CD8-positive, alpha-beta memory T cell (primary cell): Measurements from ENCODE around the gene SNRNP27. TPM values are rescaled to one million over a fixed set of nuclear protein-coding genes. Genes with fewer than 3 reads are reported as not detected.
A peak's percentile ranks its signal among the peaks of the same experiment; 100 is the strongest.

Experiments
- CTCF ChIA-PET: fragments of 350-600 bp; sonication (Branson Sonifier 250); formaldehyde crosslinking; loops from one replicate; lab custom pipeline; 2021; ENCODE audit warnings: antibody characterized with exemption; lab: Charles Lee
- POLR2A ChIA-PET: fragments of 350-600 bp; sonication (Branson Sonifier 250); formaldehyde crosslinking; loops from one replicate; lab custom pipeline; 2021; ENCODE audit warnings: antibody characterized with exemption; lab: Charles Lee
- DNase-seq, 5 donors: peaks; one replicate each; pipeline versions ENCODE4 v3.0.0 to v3.0.0-alpha.2; 2020 to 2022; ENCODE audit warnings: mixed read lengths in 1 of 5
- H3K27ac ChIP-seq: one replicate; pipeline ENCODE4 v1.7.0; 2013; ENCODE audit warnings: low read depth, mild to moderate bottlenecking, low read length, moderate library complexity
- H3K27me3 ChIP-seq: 2 replicates; pipeline ENCODE4 v1.7.0; 2013; ENCODE audit warnings: low read length, mild to moderate bottlenecking; ENCODE audit not compliant: insufficient read depth, poor library complexity, severe bottlenecking
- H3K36me3 ChIP-seq: 2 replicates; pipeline ENCODE4 v1.7.0; 2013; ENCODE audit warnings: mild to moderate bottlenecking, low read length, moderate library complexity; ENCODE audit not compliant: insufficient read depth
- H3K4me1 ChIP-seq: 2 replicates; pipeline ENCODE4 v1.7.0; 2013; ENCODE audit warnings: mild to moderate bottlenecking, low read length, moderate library complexity; ENCODE audit not compliant: insufficient read depth
- H3K4me3 ChIP-seq: 2 replicates; pipeline ENCODE4 v1.7.0; 2013; ENCODE audit warnings: mild to moderate bottlenecking, low read length
- H3K9me3 ChIP-seq: 2 replicates; pipeline ENCODE4 v1.7.0; 2013; ENCODE audit warnings: mild to moderate bottlenecking, low read length
- H3K27ac Mint-ChIP-seq, 8 donors: one replicate each; pipeline ENCODE4 v1.8.0; 2020 to 2021; ENCODE audit warnings: mixed read lengths in 8 of 8, mild to moderate bottlenecking in 6 of 8, inconsistent platforms in 3 of 8, moderate library complexity in 3 of 8
- H3K27me3 Mint-ChIP-seq, 2 donors: one replicate each; pipeline ENCODE4 v1.8.0; 2020 to 2021; ENCODE audit warnings: mixed read lengths in 2 of 2, mild to moderate bottlenecking in 1 of 2, moderate library complexity in 1 of 2
- H3K36me3 Mint-ChIP-seq, 3 donors: one replicate each; pipeline ENCODE4 v1.8.0; 2020 to 2021; ENCODE audit warnings: mixed read lengths in 3 of 3, inconsistent platforms in 1 of 3, mild to moderate bottlenecking in 1 of 3
- H3K4me1 Mint-ChIP-seq, 3 donors: one replicate each; pipeline ENCODE4 v1.8.0; 2020 to 2021; ENCODE audit warnings: mixed read lengths in 3 of 3, inconsistent platforms in 1 of 3, mild to moderate bottlenecking in 1 of 3
- H3K4me3 Mint-ChIP-seq, 7 donors: one replicate each; pipeline ENCODE4 v1.8.0; 2020 to 2021; ENCODE audit warnings: mixed read lengths in 7 of 7, mild to moderate bottlenecking in 6 of 7, moderate library complexity in 4 of 7, inconsistent platforms in 2 of 7
- H3K9me3 Mint-ChIP-seq, 5 donors: one replicate each; pipeline ENCODE4 v1.8.0; 2020 to 2022; ENCODE audit warnings: mixed read lengths in 5 of 5, mild to moderate bottlenecking in 3 of 5, moderate library complexity in 2 of 5, inconsistent platforms in 1 of 5
- polyA plus RNA-seq: library from polyadenylated mRNA; unstranded; fragments of 300-500 nt; fragmentation: Illumina TruSeq; gene quantifications from one replicate; pipeline ENCODE4 v1.2.3, GENCODE V29; 2021
- total RNA-seq, 2 experiments: library from RNA; stranded (reverse); gene quantifications; one replicate each; pipeline ENCODE4 v1.2.3, GENCODE V29; 2021

SNRNP27 gene
- total and polyA plus RNA-seq, 3 experiments from 2014 or later = 59.6 to 79.6 (median 61.2) TPM

DNA sequence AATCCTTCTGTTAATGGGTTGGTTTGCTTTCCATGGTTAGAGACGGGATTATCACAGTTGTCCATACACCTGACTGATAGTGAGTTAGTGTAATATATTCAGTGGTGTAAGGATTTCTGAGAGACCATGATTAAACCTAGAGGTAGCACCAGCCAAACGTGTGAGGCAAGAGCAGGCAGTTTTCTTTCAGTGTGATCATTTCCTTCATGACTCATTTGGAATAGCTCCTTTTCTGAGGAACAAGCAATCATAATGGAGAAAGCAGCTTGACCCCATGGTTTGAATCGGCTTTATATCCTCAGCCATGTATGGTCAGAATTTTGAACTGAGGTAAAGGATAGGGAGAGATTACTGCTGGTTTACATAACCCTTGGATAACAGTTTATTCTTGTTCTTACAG, 24.1 kb downstream of the SNRNP27 start:
- peak overlapping the region; percentile 3 for H3K27ac ChIP-seq
- peaks cover 12% of the 10 kb centered on the region for H3K4me1 ChIP-seq
- Mint-ChIP-seq H3K36me3 (peaks cover 4 to 47% (median 4%) of the 10 kb centered on the region in 3 donors), H3K27ac (peak overlapping the region in 1 of 8 donors; percentile 35), H3K4me1 (peaks cover 22 to 39% (median 33%) of the 10 kb centered on the region in 3 donors), H3K4me3 (peak overlapping the region in 1 of 7 donors; percentile 52), H3K27me3 (no peaks in the 10 kb centered on the region), H3K9me3 (no peaks in the 10 kb centered on the region)
- peaks cover 9% of the 10 kb centered on the region for H3K36me3 ChIP-seq
- no peaks in the 10 kb centered on the region for H3K27me3 ChIP-seq
- ChIA-PET POLR2A (no interaction called here), CTCF (no interaction called here)
- no peak overlapping the region for H3K4me3 ChIP-seq
- no peaks in the 10 kb centered on the region for H3K9me3 ChIP-seq
- DNase-seq = no peak

DNA sequence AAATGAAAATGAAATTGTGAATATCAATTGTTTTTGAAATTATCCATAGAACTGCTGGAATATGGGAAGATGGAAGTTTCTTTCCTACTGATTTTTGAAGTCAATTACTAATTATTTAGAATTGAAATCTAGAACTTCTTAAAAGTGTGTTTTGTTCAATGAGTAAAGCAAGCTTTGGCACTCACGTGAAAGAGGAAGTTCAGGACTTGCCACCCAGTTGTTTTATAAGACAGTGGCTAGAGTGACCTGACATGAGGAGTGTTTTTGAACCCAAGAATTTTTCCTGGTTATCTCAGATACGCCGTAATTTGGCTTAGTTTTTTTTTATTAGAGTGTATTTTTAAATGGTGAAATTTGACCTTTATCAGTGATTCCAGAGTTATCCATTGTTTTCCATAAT, 24.6 kb downstream of the SNRNP27 start:
- peak overlapping the region in 1 of 7 donors; percentile 52 for H3K4me3 Mint-ChIP-seq
- ChIA-PET CTCF (no interaction called here), POLR2A (no interaction called here)
- peak overlapping the region in 1 of 8 donors; percentile 35 for H3K27ac Mint-ChIP-seq
- peaks cover 4 to 53% (median 4%) of the 10 kb centered on the region in 3 donors for H3K36me3 Mint-ChIP-seq
- H3K4me1 Mint-ChIP-seq = peaks cover 24 to 37% (median 34%) of the 10 kb centered on the region in 3 donors
- Histone ChIP-seq H3K27ac (no peak overlapping the region), H3K4me3 (no peak overlapping the region), H3K4me1 (peaks cover 16% of the 10 kb centered on the region), H3K36me3 (peaks cover 14% of the 10 kb centered on the region), H3K27me3 (no peaks in the 10 kb centered on the region), H3K9me3 (no peaks in the 10 kb centered on the region)
- no peak for DNase-seq
- no peaks in the 10 kb centered on the region for H3K9me3 Mint-ChIP-seq
- H3K27me3 Mint-ChIP-seq = no peaks in the 10 kb centered on the region

GRCh38 chr2:69923116-69923515, 29.4 kb downstream of the SNRNP27 start:
- Histone ChIP-seq H3K36me3 (peaks cover 11% of the 10 kb centered on the region), H3K27ac (no peak overlapping the region), H3K4me1 (peaks cover 5% of the 10 kb centered on the region), H3K27me3 (no peaks in the 10 kb centered on the region), H3K4me3 (no peak overlapping the region), H3K9me3 (no peaks in the 10 kb centered on the region)
- Mint-ChIP-seq H3K36me3 (peaks cover 4 to 65% (median 11%) of the 10 kb centered on the region in 3 donors), H3K4me1 (peaks cover 6 to 30% (median 8%) of the 10 kb centered on the region in 3 donors), H3K9me3 (no peaks in the 10 kb centered on the region), H3K27me3 (no peaks in the 10 kb centered on the region), H3K4me3 (peak overlapping the region in 1 of 7 donors; percentile 27), H3K27ac (peak overlapping the region in 1 of 8 donors; percentile 50)
- CTCF ChIA-PET = interaction anchor here (1.2 to 1.5 kb wide), 4 partner anchors 10 to 220 kb away, joined by 3 to 6 read pairs (median 4); no protein-coding TSS in a partner anchor
- DNase-seq = no peak
- POLR2A ChIA-PET = interaction anchor here (0.6 to 0.7 kb wide), 2 partner anchors 63 to 308 kb away, joined by 3 to 5 read pairs; no protein-coding TSS in a partner anchor

- H3K9me3 ChIP-seq = no peaks in the 10 kb centered on the region
- H3K4me3 ChIP-seq = no peak overlapping the region
- no peaks in the 10 kb centered on the region for H3K27me3 Mint-ChIP-seq
- no peak for DNase-seq
- H3K27ac ChIP-seq = no peak overlapping the region
- H3K9me3 Mint-ChIP-seq = no peaks in the 10 kb centered on the region
- peak overlapping the region in 2 of 8 donors; percentile 75 to 76 for H3K27ac Mint-ChIP-seq
- H3K36me3 Mint-ChIP-seq = peaks cover 4 to 58% (median 11%) of the 10 kb centered on the region in 3 donors
- peaks cover 18 to 45% (median 23%) of the 10 kb centered on the region in 3 donors for H3K4me1 Mint-ChIP-seq
- POLR2A ChIA-PET = no interaction called here
- CTCF ChIA-PET = no interaction called here
- H3K4me3 Mint-ChIP-seq = no peak overlapping the region
- peaks cover 9% of the 10 kb centered on the region for H3K4me1 ChIP-seq
- no peaks in the 10 kb centered on the region for H3K27me3 ChIP-seq
- peaks cover 7% of the 10 kb centered on the region for H3K36me3 ChIP-seq
Measured at GRCh38 chr2:69926849-69927515, 33.2 kb downstream of the SNRNP27 start.

GRCh38 chr2:69931832-69932595, 38.3 kb downstream of the SNRNP27 start:
- Mint-ChIP-seq H3K27me3 (peaks cover 0 to 3% of the 10 kb centered on the region in 2 donors), H3K4me1 (peaks cover 26 to 42% (median 40%) of the 10 kb centered on the region in 3 donors), H3K4me3 (peak overlapping the region in 4 of 7 donors; percentile 8 to 56 (median 28)), H3K36me3 (peaks cover 12 to 55% (median 22%) of the 10 kb centered on the region in 3 donors), H3K27ac (peak overlapping the region; percentile 38 to 94 (median 80)), H3K9me3 (no peaks in the 10 kb centered on the region)
- Histone ChIP-seq H3K4me1 (peaks cover 9% of the 10 kb centered on the region), H3K4me3 (no peak overlapping the region), H3K27ac (no peak overlapping the region), H3K9me3 (no peaks in the 10 kb centered on the region), H3K36me3 (peaks cover 13% of the 10 kb centered on the region), H3K27me3 (no peaks in the 10 kb centered on the region)
- CTCF ChIA-PET = no interaction called here
- POLR2A ChIA-PET = no interaction called here
- DNase-seq = no peak

DNA sequence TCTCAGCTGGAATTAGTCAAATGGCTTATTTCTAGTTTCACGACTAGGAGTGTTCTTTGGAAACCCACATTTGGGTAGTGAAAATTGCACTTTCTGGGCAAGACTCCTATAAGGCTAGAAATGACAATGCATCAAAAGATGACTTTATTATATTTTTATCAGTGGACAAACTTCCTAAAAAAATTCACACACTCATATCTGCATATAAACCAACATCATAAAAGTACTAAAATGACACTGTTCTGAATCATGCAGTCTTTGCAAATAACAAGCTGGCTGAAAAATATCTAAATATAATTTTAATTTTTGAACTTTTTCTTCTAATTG, 38.8 kb downstream of the SNRNP27 start:
- CTCF ChIA-PET = no interaction called here
- H3K4me3 Mint-ChIP-seq = no peak overlapping the region
- DNase-seq = no peak
- peaks cover 0 to 3% of the 10 kb centered on the region in 2 donors for H3K27me3 Mint-ChIP-seq
- Histone ChIP-seq H3K9me3 (no peaks in the 10 kb centered on the region), H3K27ac (no peak overlapping the region), H3K36me3 (peaks cover 13% of the 10 kb centered on the region), H3K27me3 (no peaks in the 10 kb centered on the region), H3K4me1 (peaks cover 9% of the 10 kb centered on the region), H3K4me3 (no peak overlapping the region)
- POLR2A ChIA-PET = no interaction called here
- no peaks in the 10 kb centered on the region for H3K9me3 Mint-ChIP-seq
- peaks cover 12 to 56% (median 20%) of the 10 kb centered on the region in 3 donors for H3K36me3 Mint-ChIP-seq
- peaks cover 26 to 40% (median 40%) of the 10 kb centered on the region in 3 donors for H3K4me1 Mint-ChIP-seq
- peak overlapping the region in 3 of 8 donors; percentile 33 to 94 (median 87) for H3K27ac Mint-ChIP-seq

DNA sequence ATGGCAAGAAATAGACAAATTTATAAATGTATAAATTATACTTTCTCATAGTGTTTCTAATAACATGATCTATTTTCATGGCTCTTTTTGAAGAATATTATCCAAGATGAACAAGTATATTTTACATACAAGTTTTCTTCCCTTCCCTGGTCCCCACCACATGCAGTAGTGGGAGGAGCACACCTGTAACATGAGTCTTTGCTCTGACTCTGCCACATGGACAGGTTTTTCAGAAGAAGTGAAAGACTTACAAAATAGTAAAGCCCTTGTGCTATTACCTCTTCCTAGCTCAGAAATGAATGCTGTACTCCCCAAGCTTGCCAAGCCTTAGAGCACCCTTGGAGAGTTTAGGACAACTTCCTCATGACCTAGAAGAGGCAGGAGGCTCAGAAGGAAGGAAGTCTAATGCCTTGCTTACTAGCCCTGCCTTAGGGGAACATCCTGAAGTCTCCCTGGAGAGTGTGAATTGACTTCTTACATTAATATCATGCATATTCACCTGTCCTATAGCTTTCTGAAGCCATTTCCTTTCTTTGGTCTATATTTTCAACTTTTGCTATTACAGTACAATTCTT, 39.6 kb downstream of the SNRNP27 start:
- Histone ChIP-seq H3K4me1 (peaks cover 9% of the 10 kb centered on the region), H3K4me3 (no peak overlapping the region), H3K27ac (no peak overlapping the region), H3K9me3 (no peaks in the 10 kb centered on the region), H3K36me3 (peaks cover 18% of the 10 kb centered on the region), H3K27me3 (no peaks in the 10 kb centered on the region)
- no peak for DNase-seq
- Mint-ChIP-seq H3K27ac (peak overlapping the region in 6 of 8 donors; percentile 7 to 70 (median 36)), H3K4me3 (no peak overlapping the region), H3K27me3 (peaks cover 0 to 3% of the 10 kb centered on the region in 2 donors), H3K36me3 (peaks cover 17 to 59% (median 23%) of the 10 kb centered on the region in 3 donors), H3K4me1 (peaks cover 26 to 40% (median 37%) of the 10 kb centered on the region in 3 donors), H3K9me3 (no peaks in the 10 kb centered on the region)
- CTCF ChIA-PET = interaction anchor here (1.0 to 1.5 kb wide), 2 partner anchors 10 to 19 kb away, joined by 3 read pairs; partner anchors contain the start of gene MXD1
- POLR2A ChIA-PET = no interaction called here
